Fibroblast of pulmonary artery (primary cell): ENCODE measurements around the gene SLC7A6.
"Not testable (repeated sequence)": the region's sequence is repeated elsewhere in the genome, so short reads cannot be mapped to it uniquely, and the experiment has no call there.

Experiments used
- DNase-seq: peaks from one replicate; pipeline ENCODE4 v3.0.0-alpha.2; 2010; ENCODE audit warnings: low read depth
- H3K4me3 ChIP-seq: replicated peaks from 2 replicates; pipeline ENCODE4 v1.5.1; 2011; ENCODE audit warnings: low read depth, mild to moderate bottlenecking, control low read depth, low read length, moderate library complexity
- TF ChIP-seq, protein P1 (sequence below): IDR thresholded peaks from 2 replicates; pipeline ENCODE4 v1.5.1; 2011; ENCODE audit warnings: mild to moderate bottlenecking, control low read depth, low read length, inconsistent platforms; ENCODE audit errors: missing control alignments

SLC7A6 gene

DNA sequence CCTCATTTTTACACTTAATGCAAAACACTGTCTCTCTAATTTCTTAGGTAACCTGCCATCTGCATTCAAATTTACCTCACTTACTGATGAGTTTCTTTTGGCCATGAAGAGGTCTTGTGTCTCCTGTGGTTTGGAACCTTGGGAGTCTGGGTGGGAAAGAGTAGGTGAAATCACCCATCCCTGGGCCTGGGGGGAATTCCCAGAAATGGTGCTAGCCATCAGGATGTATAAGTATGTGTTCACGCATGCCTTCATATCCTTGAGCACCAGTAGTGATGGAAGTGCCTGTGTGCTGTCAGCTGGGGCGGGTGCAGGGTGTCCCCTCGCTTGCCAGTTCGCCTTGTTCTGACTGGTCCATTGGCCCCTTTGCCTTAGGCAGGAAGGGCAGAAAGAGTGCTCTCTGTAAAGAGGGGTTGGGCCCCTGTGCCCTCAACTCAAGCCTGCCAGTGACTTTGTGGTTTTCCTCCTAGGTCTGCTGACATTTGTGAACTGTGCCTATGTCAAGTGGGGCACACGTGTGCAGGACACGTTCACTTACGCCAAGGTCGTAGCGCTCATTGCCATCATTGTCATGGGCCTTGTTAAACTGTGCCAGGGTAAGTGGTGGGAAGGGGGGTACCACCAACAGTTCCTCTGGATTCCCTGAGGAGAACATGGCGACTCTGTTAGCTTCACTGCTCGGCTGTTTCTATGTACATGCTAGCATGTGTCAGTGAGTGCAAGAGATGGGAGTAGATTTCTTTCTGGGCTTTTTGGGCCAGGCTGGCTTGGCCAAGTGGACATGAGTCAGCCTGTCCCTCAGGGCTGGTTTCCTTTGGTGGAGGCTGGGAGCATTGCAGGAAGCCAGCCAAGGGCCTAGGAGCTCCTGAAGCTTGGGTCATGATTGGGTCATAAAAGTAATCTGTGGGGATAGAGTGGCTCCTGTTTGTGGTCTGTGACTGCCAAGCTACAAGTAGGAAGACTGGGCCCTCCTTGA is 23.2 kb downstream of the SLC7A6 start:
- peak; percentile 86 for DNase-seq
- TF ChIP-seq, protein P1, sequence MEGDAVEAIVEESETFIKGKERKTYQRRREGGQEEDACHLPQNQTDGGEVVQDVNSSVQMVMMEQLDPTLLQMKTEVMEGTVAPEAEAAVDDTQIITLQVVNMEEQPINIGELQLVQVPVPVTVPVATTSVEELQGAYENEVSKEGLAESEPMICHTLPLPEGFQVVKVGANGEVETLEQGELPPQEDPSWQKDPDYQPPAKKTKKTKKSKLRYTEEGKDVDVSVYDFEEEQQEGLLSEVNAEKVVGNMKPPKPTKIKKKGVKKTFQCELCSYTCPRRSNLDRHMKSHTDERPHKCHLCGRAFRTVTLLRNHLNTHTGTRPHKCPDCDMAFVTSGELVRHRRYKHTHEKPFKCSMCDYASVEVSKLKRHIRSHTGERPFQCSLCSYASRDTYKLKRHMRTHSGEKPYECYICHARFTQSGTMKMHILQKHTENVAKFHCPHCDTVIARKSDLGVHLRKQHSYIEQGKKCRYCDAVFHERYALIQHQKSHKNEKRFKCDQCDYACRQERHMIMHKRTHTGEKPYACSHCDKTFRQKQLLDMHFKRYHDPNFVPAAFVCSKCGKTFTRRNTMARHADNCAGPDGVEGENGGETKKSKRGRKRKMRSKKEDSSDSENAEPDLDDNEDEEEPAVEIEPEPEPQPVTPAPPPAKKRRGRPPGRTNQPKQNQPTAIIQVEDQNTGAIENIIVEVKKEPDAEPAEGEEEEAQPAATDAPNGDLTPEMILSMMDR: peak; percentile 6
- no peak overlapping the region for H3K4me3 ChIP-seq

DNA sequence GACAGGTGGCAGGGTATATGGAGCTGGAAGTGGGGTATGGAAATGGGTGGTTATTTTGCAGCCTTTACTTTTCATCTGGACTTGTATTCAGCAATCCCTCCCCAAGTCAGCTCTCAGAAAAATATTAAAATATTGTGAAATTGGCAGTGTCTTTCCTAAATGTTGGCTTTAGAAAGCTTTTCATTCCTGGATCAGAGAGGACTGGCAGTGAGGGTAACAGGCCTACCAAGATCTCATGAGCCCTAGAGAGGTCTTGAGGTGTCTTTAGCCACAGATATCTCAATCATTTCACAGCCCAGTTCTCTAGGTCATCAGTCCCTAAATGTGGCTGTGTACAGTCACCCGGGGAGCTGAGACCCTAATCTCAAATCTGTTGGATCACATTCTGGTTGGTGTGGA is 23.9 kb downstream of the SLC7A6 start:
- no peak overlapping the region for H3K4me3 ChIP-seq
- TF ChIP-seq, protein P1: no peak
- no peak for DNase-seq

DNA sequence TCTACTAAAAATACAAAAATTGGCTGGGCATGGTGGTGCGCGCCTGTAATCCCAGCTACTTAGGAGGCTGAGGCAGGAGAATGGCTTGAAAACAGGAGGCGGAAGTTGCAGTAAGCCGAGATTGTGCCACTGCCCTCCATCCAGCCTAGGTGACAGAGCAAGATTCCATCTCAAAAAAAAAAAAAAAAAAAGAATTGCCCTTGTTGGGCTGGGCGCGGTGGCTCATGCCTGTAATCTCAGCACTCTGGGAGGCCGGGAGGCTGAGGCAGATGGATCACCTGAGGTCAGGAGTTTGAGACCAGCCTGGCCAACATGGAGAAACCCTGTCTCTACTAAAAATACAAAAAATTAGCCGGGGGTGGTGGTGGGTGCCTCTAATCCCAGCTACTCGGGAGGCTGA is 24.5 kb downstream of the SLC7A6 start:
- not testable (repeated sequence) for H3K4me3 ChIP-seq, DNase-seq

DNA sequence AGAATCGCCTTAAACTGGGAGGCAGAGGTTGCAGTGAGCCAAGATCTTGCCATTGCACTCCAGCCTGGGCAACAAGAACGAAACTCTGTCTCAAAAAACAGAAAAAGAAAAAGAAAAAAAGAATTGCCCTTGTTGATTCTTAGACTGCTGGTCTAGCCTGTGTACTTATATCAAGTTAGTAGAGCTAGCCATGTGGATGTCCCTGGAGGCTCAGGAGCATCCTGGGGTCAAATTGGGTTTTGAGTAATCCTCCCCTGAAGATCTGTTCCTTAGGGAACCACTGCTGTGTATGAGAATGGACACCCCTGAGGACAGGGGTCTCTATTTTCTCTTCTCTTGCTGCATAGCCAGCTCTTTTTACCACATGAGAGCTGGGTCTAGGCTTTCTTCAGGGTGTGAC is 24.9 kb downstream of the SLC7A6 start:
- DNase-seq: no peak
- no peak overlapping the region for H3K4me3 ChIP-seq
- TF ChIP-seq, protein P1: no peak

DNA sequence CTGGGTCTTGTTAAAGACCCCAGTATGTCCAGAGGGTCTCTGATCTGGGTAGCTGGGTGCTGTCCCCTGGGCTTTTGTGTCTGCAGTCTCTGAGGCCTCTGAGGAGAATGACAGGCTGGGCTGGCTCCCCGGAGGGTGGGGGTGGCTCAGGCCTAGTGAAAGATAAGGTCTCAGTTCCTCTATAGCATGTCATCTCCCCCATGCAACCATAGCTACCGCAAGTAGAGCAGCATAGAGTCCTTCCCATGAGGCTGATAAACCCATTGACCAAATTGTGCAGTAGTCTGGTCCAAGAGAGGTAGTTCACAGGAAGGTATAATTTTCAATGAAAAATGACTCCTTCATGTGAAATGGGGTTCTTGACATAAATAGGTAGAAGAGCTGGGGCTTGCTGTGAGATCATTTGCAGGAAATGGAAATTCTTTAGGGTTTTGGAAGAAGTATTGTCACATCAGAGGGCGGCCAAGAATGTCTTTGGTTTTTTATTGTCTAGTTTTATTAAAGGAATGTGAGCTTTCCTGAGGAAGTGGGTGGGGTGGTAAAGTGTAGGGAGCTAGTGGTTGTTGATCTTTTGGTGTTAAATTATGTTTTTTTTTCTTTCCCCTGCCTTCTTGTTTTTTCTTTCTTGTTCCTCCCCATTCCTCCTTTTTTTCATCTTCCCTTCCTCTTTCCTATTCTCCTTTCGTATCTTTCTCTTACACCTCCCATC is 25.4 kb downstream of the SLC7A6 start:
- no peak overlapping the region for H3K4me3 ChIP-seq
- TF ChIP-seq, protein P1: no peak
- peak; percentile 60 for DNase-seq

DNA sequence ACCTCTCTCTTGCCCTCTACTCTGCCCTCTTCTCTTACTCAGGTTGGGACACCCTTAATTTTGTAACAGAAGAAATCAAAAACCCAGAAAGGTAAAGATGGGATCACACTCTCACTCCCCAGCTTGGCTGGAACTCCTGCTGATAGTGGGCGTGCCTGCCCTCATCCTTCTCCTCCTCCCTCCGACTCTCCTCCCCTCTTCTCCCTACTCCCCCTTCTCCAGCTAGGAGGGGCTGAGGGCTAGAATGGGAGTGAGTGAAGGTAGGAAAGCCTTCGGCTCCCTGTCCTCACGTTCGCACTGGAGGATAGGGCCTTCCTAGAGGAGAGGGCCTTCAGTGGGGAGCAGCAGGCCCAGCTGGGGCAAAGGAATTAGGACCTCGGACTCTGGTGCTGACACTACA is 26.1 kb downstream of the SLC7A6 start:
- no peak overlapping the region for H3K4me3 ChIP-seq
- TF ChIP-seq, protein P1: no peak
- DNase-seq: no peak

DNA sequence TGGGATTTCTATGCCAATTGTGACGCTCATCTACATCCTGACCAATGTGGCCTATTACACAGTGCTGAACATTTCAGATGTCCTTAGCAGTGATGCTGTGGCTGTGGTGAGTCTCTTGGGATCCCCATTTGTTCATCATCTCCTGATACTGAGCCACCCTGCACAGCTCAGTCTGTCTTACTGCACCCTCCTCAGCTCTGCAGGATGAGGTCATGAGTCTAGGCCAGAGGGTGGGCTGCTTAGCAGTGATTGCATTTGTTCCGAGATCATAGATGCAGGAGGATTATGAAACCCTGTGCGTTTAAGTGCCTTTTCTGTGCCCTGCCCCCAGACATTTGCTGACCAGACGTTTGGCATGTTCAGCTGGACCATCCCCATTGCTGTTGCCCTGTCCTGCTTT is 26.9 kb downstream of the SLC7A6 start:
- TF ChIP-seq, protein P1: no peak
- no peak overlapping the region for H3K4me3 ChIP-seq
- DNase-seq: no peak
